ENCODE data around the gene TLX2. TPM values are rescaled to one million over a fixed set of nuclear protein-coding genes. Genes with fewer than 3 reads are reported as not detected.

TLX2 gene
- polyA plus RNA-seq, 12 donors: 0.08 to 0.43 TPM; not detected in 10

- no peak for DNase-seq
Measured at GRCh38 chr2:74496997-74497776, 17.1 kb upstream of the TLX2 start.

- DNase-seq: no peak
Measured at GRCh38 chr2:74497777-74498499, 16.3 kb upstream of the TLX2 start.

- no peak for DNase-seq
Measured at GRCh38 chr2:74498500-74499266, 15.6 kb upstream of the TLX2 start.

GRCh38 chr2:74499267-74499939 is 14.8 kb upstream of the TLX2 start, which contains the start of gene LBX2:
TSS of gene LBX2 (minus strand) at chr2:74499603. CDS start at chr2:74499537, 66 bp downstream.
- no peak for DNase-seq

- DNase-seq: no peak
Measured at GRCh38 chr2:74499940-74500577, 14.2 kb upstream of the TLX2 start.

GRCh38 chr2:74500578-74500946 is 13.7 kb upstream of the TLX2 start:
- DNase-seq: no peak

- DNase-seq: no peak
Measured at GRCh38 chr2:74501335-74502071, 12.7 kb upstream of the TLX2 start.

- DNase-seq: no peak
Measured at GRCh38 chr2:74502147-74502719, 12.0 kb upstream of the TLX2 start.

- DNase-seq: peak; percentile 67
Measured at GRCh38 chr2:74502720-74503505, 11.3 kb upstream of the TLX2 start.

GRCh38 chr2:74503506-74504475 is 10.5 kb upstream of the TLX2 start:
- no peak for DNase-seq

GRCh38 chr2:74504591-74504990 is 9.7 kb upstream of the TLX2 start:
- DNase-seq: no peak

- DNase-seq: no peak
Measured at GRCh38 chr2:74505448-74506246, 8.6 kb upstream of the TLX2 start.

GRCh38 chr2:74507145-74507925 is 6.9 kb upstream of the TLX2 start, which contains the start of gene PCGF1:
TSS of gene PCGF1 (minus strand) at chr2:74507695. CDS start at chr2:74507668, 27 bp downstream.
- peak; percentile 99 for DNase-seq

GRCh38 chr2:74507926-74508520 is 6.2 kb upstream of the TLX2 start:
- no peak for DNase-seq

- DNase-seq: no peak
Measured at GRCh38 chr2:74510272-74510671, 4.0 kb upstream of the TLX2 start.

Measured in muscle of arm (tissue), 12 donors.